Mesodermal cell (in vitro differentiated cells): ENCODE measurements around the gene SPPL3.

Experiments used
- H3K27ac ChIP-seq: 2 replicates; pipeline ENCODE4 v1.7.0; 2013; ENCODE audit warnings: mild to moderate bottlenecking, low read depth, low read length, moderate library complexity; ENCODE audit not compliant: severe bottlenecking
- H3K36me3 ChIP-seq: 2 replicates; pipeline ENCODE4 v1.7.1; 2013; ENCODE audit warnings: mild to moderate bottlenecking, low read length, moderate library complexity; ENCODE audit not compliant: control insufficient read depth, insufficient read depth
- H3K4me1 ChIP-seq: one replicate; pipeline ENCODE4 v1.7.1; 2013; ENCODE audit warnings: mild to moderate bottlenecking, low read length; ENCODE audit not compliant: insufficient read depth, control insufficient read depth, poor library complexity, severe bottlenecking
- H3K4me3 ChIP-seq: 2 replicates; pipeline ENCODE4 v1.7.0; 2013; ENCODE audit warnings: low read length, control low read depth, mild to moderate bottlenecking; ENCODE audit not compliant: insufficient read depth, poor library complexity, severe bottlenecking; ENCODE audit errors: extremely low read depth
- H3K9me3 ChIP-seq: 2 replicates; pipeline ENCODE4 v1.7.1; 2013; ENCODE audit warnings: mild to moderate bottlenecking, low read length, moderate library complexity; ENCODE audit not compliant: control insufficient read depth
- WGBS, 2 experiments: methylation state at CpG; one replicate each; pipeline ENCODE4 v1.1.5; 2013; ENCODE audit warnings: missing lambda C conversion rate in 2 of 2; ENCODE audit not compliant: insufficient coverage in 2 of 2; 5-methylcytosine and 5-hydroxymethylcytosine counted together

SPPL3 gene

GRCh38 chr12:120892265-120892664, 11.9 kb downstream of the SPPL3 start:
- 85 to 100% methylated on average over 3 to 4 of the region's 5 CpGs for WGBS, 2 experiments
- Histone ChIP-seq H3K4me1 (no peaks in the 10 kb centered on the region), H3K9me3 (no peaks in the 10 kb centered on the region), H3K36me3 (peaks cover 7% of the 10 kb centered on the region), H3K27ac (no peak overlapping the region), H3K4me3 (no peak overlapping the region)

GRCh38 chr12:120890963-120891362, 13.2 kb downstream of the SPPL3 start:
- WGBS, 2 experiments, result 100% methylated on average over 1 of the region's 2 CpGs
- no peaks in the 10 kb centered on the region for H3K9me3 ChIP-seq
- H3K4me3 ChIP-seq, result no peak overlapping the region
- no peak overlapping the region for H3K27ac ChIP-seq
- peaks cover 7% of the 10 kb centered on the region for H3K36me3 ChIP-seq
- H3K4me1 ChIP-seq, result no peaks in the 10 kb centered on the region

- WGBS, 2 experiments, result 86 to 93% methylated on average over 1 to 3 of the region's 5 CpGs
These were observed 16.7 kb downstream of the SPPL3 start for GRCh38 chr12:120887253-120888043.

GRCh38 chr12:120886199-120887018, 17.7 kb downstream of the SPPL3 start:
- Histone ChIP-seq H3K4me3 (no peak overlapping the region), H3K27ac (no peak overlapping the region), H3K4me1 (no peaks in the 10 kb centered on the region), H3K9me3 (no peaks in the 10 kb centered on the region), H3K36me3 (no peaks in the 10 kb centered on the region)
- 92 to 100% methylated on average over 1 to 2 of the region's 4 CpGs for WGBS, 2 experiments

More at GRCh38 chr12:120887253-120888043, 16.7 kb downstream of the SPPL3 start:
- Histone ChIP-seq H3K36me3 (no peaks in the 10 kb centered on the region), H3K27ac (no peak overlapping the region), H3K9me3 (no peaks in the 10 kb centered on the region), H3K4me3 (no peak overlapping the region), H3K4me1 (no peaks in the 10 kb centered on the region)

GRCh38 chr12:120885521-120885920, 18.6 kb downstream of the SPPL3 start:
- Histone ChIP-seq H3K27ac (no peak overlapping the region), H3K4me1 (no peaks in the 10 kb centered on the region), H3K4me3 (no peak overlapping the region), H3K36me3 (no peaks in the 10 kb centered on the region), H3K9me3 (no peaks in the 10 kb centered on the region)
- 85% methylated on average over 2 of the region's 2 CpGs; no CpG with 5 or more reads in 1 of the 2 experiments for WGBS, 2 experiments

- Histone ChIP-seq H3K9me3 (no peaks in the 10 kb centered on the region), H3K27ac (no peak overlapping the region), H3K4me3 (no peak overlapping the region), H3K36me3 (no peaks in the 10 kb centered on the region), H3K4me1 (no peaks in the 10 kb centered on the region)
- no CpG with 5 or more reads among the region's 1 CpG for WGBS, 2 experiments
These were observed 19.5 kb downstream of the SPPL3 start for GRCh38 chr12:120884644-120885043.

GRCh38 chr12:120882055-120882555, 22.1 kb downstream of the SPPL3 start:
- Histone ChIP-seq H3K4me1 (peaks cover 3% of the 10 kb centered on the region), H3K36me3 (no peaks in the 10 kb centered on the region), H3K4me3 (no peak overlapping the region), H3K27ac (no peak overlapping the region), H3K9me3 (no peaks in the 10 kb centered on the region)
- 100% methylated on average over 1 of the region's 1 CpG; no CpG with 5 or more reads in 1 of the 2 experiments for WGBS, 2 experiments

- Histone ChIP-seq H3K4me1 (peaks cover 3% of the 10 kb centered on the region), H3K36me3 (no peaks in the 10 kb centered on the region), H3K4me3 (no peak overlapping the region), H3K9me3 (no peaks in the 10 kb centered on the region), H3K27ac (no peak overlapping the region)
- no CpG with 5 or more reads among the region's 3 CpGs for WGBS, 2 experiments
These were observed 24.3 kb downstream of the SPPL3 start for GRCh38 chr12:120879718-120880300.

- no peak overlapping the region for H3K27ac ChIP-seq
- WGBS, 2 experiments, result 100% methylated on average over 1 to 2 of the region's 3 CpGs
- H3K36me3 ChIP-seq, result no peaks in the 10 kb centered on the region
- H3K9me3 ChIP-seq, result no peaks in the 10 kb centered on the region
- H3K4me1 ChIP-seq, result peaks cover 3% of the 10 kb centered on the region
- no peak overlapping the region for H3K4me3 ChIP-seq
These were observed 25.1 kb downstream of the SPPL3 start for GRCh38 chr12:120879102-120879501.

GRCh38 chr12:120874547-120875245, 29.5 kb downstream of the SPPL3 start:
- no peaks in the 10 kb centered on the region for H3K9me3 ChIP-seq
- H3K4me1 ChIP-seq, result peaks cover 3% of the 10 kb centered on the region
- no peak overlapping the region for H3K4me3 ChIP-seq
- H3K36me3 ChIP-seq, result no peaks in the 10 kb centered on the region
- H3K27ac ChIP-seq, result no peak overlapping the region
- WGBS, 2 experiments, result 95 to 100% methylated on average over 3 to 4 of the region's 5 CpGs
